ENCODE measurements around the gene WDR81. TPM values are rescaled to one million over a fixed set of nuclear protein-coding genes. Genes with fewer than 3 reads are reported as not detected.
"Not testable (repeated sequence)": the region's sequence is repeated elsewhere in the genome, so short reads cannot be mapped to it uniquely, and the experiment has no call there.

The WDR81 gene
- total RNA-seq, 2 donors from 2014 or later = 39.2 to 72.9 TPM

- no peaks in the 10 kb centered on the region for H3K27me3 ChIP-seq (replicated peaks; ENCODE audit: insufficient read depth)
- WGBS = 37% methylated on average over 21 of the region's 21 CpGs
- H3K9me3 ChIP-seq = no peaks in the 10 kb centered on the region
- intact Hi-C loops (cut with DNase I) = no loop called here
- H3K4me1 ChIP-seq (replicated peaks) = no peaks in the 10 kb centered on the region
- no peaks in the 10 kb centered on the region for H3K36me3 ChIP-seq
- peak; percentile 86 for DNase-seq (ENCODE audit: low spot score)
- peak overlapping the region; percentile 66 to 73 for H3K27ac ChIP-seq
- no peak overlapping the region for H3K4me3 ChIP-seq
- TF ChIP-seq POLR2A (IDR thresholded peaks at IDR 0.05) (no peak), POLR2AphosphoS5 (IDR thresholded peaks at IDR 0.05) (peak; percentile 88)
Observed at GRCh38 chr17:1769822-1770477, 45.4 kb downstream of the WDR81 start.

- Histone ChIP-seq H3K27ac (peak overlapping the region; percentile 59 to 73), H3K36me3 (peaks cover 0 to 11% of the 10 kb centered on the region in 2 donors)
- H3K4me1 ChIP-seq (replicated peaks); H3K9me3 ChIP-seq; DNase-seq (ENCODE audit: low spot score); H3K4me3 ChIP-seq; intact Hi-C loops (cut with DNase I); H3K27me3 ChIP-seq (replicated peaks; ENCODE audit: insufficient read depth): not testable (repeated sequence)
- TF ChIP-seq POLR2AphosphoS5 (IDR thresholded peaks at IDR 0.05) = peak; percentile 6
- WGBS = 65% methylated on average over 12 of the region's 12 CpGs
Observed at GRCh38 chr17:1773000-1773695, 48.6 kb downstream of the WDR81 start.

GRCh38 chr17:1773696-1774181, 49.2 kb downstream of the WDR81 start:
- Histone ChIP-seq H3K27ac (peak overlapping the region; percentile 59 to 73), H3K27me3 (replicated peaks; ENCODE audit: insufficient read depth) (no peaks in the 10 kb centered on the region), H3K36me3 (peaks cover 0 to 11% of the 10 kb centered on the region in 2 donors), H3K4me1 (replicated peaks) (no peaks in the 10 kb centered on the region), H3K9me3 (no peaks in the 10 kb centered on the region), H3K4me3 (no peak overlapping the region)
- 22% methylated on average over 7 of the region's 7 CpGs for WGBS
- intact Hi-C loops (cut with DNase I) = no loop called here
- DNase-seq (ENCODE audit: low spot score) = no peak
- no peak for TF ChIP-seq POLR2A (IDR thresholded peaks at IDR 0.05)
- no peak for TF ChIP-seq CTCF (IDR thresholded peaks at IDR 0.05)
- no peak for TF ChIP-seq POLR2AphosphoS5 (IDR thresholded peaks at IDR 0.05)

GRCh38 chr17:1774390-1775176, 50.1 kb downstream of the WDR81 start:
- no peak overlapping the region for H3K4me3 ChIP-seq
- DNase-seq (ENCODE audit: low spot score) = no peak
- WGBS = 94% methylated on average over 21 of the region's 21 CpGs
- intact Hi-C loops (cut with DNase I) = no loop called here
- no peaks in the 10 kb centered on the region for H3K9me3 ChIP-seq
- no peaks in the 10 kb centered on the region for H3K4me1 ChIP-seq (replicated peaks)
- peaks cover 0 to 11% of the 10 kb centered on the region in 2 donors for H3K36me3 ChIP-seq
- TF ChIP-seq CTCF (IDR thresholded peaks at IDR 0.05) (no peak), POLR2A (IDR thresholded peaks at IDR 0.05) (no peak), POLR2AphosphoS5 (IDR thresholded peaks at IDR 0.05) (no peak)
- H3K27me3 ChIP-seq (replicated peaks; ENCODE audit: insufficient read depth) = no peaks in the 10 kb centered on the region
- peak overlapping the region; percentile 59 to 73 for H3K27ac ChIP-seq

GRCh38 chr17:1776328-1776727, 51.8 kb downstream of the WDR81 start:
- Histone ChIP-seq H3K36me3 (peaks cover 0 to 11% of the 10 kb centered on the region in 2 donors), H3K4me1 (replicated peaks) (peaks cover 8% of the 10 kb centered on the region), H3K4me3 (no peak overlapping the region), H3K27me3 (replicated peaks; ENCODE audit: insufficient read depth) (no peaks in the 10 kb centered on the region), H3K9me3 (no peaks in the 10 kb centered on the region), H3K27ac (no peak overlapping the region)
- no peak for TF ChIP-seq CTCF (IDR thresholded peaks at IDR 0.05)
- no peak for TF ChIP-seq POLR2A (IDR thresholded peaks at IDR 0.05)
- TF ChIP-seq POLR2AphosphoS5 (IDR thresholded peaks at IDR 0.05) = no peak
- WGBS = 85% methylated on average over 10 of the region's 10 CpGs
- no peak for DNase-seq (ENCODE audit: low spot score)
- intact Hi-C loops (cut with DNase I) = no loop called here
